Stimulated activated CD8-positive, alpha-beta memory T cell treated with anti-CD3 and anti-CD28 coated beads, Interleukin-4, amount 100 ng/mL, for 24 hours (primary cell): ENCODE measurements around the gene TKTL1.

Source experiments
- DNase-seq: peaks from one replicate; pipeline ENCODE4 v3.0.0-alpha.2; 2020; ENCODE audit warnings: low read depth

Gene TKTL1

GRCh38 chrX:154362085-154362742, 66.6 kb downstream of the TKTL1 start:
- no peak for DNase-seq

GRCh38 chrX:154363706-154364439, 68.3 kb downstream of the TKTL1 start:
- DNase-seq: no peak

DNA sequence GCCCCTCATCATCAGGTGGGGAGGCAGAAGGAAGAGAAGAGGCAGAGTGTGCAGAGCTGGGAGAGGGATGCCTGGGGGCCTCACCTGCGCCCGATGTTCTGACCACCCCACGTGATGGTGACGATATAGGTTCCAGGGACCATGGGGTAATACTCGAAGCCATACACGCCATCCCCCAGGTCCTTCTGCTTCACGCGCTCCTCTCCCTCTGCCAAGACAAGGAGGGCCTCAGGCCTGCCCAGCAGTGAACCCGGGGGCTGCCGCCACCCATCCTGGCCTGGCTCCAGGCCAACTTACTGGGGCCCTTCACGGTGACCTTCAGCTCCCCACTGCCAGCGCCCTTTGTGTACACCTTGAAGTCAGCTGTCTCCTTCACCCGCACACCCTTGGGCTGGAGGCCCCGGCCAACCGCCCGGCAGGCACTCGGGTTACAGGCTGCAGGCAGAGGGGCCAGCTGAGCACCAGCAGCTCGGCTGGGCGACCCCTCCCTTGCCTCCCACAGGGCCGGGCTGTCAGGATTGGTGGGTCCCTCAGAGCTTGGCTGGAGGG, 69.5 kb downstream of the TKTL1 start:
- DNase-seq: no peak

- DNase-seq: no peak
These were observed 70.5 kb downstream of the TKTL1 start for GRCh38 chrX:154365997-154366665.

- DNase-seq: no peak
These were observed 71.1 kb downstream of the TKTL1 start for GRCh38 chrX:154366666-154367055.

- DNase-seq: no peak
These were observed 72.1 kb downstream of the TKTL1 start for GRCh38 chrX:154367474-154368308.

- DNase-seq: peak; percentile 93
These were observed 73.2 kb downstream of the TKTL1 start for GRCh38 chrX:154368630-154369448.

DNA sequence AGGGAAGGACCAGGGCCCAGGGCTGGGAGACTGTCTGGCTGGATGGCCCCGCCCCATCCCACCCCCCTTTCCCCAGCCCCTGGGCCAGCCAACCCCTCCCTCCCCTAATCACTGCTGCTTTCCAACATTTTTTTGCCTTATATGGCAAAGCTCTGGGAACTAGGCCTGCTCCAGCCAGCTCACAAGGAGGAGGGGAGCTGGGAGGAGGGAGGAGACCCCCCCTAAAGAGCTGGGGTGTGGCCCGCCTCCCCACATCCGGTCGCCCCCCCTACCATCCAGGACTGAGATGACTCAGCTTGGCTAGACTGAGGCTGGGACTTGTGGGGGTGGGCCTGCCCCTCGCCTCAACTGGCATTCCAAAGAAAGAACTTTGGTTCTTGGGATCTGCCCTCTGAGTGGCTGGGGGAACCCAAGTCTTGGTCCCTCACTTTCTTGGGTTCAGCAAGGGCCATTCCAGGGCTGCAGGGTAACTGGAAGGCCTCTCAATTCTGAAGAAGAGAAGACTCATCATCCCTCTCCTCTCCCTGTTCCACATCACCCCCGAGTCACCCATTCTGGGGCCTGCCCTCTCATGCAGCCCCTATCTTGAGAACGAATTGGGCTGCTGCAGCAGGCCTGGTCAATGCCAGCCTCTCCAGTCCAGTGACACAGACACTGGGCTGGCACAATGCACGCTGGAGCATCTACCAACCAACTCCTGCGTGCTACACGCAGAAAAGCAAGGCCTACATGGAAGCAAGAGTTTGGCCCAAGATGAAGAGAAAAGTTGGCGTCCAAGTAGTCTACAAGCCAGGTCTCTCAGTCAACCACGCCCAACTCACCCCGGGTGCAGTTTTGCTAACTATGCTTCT, 74.1 kb downstream of the TKTL1 start:
- peak; percentile 67 for DNase-seq

DNA sequence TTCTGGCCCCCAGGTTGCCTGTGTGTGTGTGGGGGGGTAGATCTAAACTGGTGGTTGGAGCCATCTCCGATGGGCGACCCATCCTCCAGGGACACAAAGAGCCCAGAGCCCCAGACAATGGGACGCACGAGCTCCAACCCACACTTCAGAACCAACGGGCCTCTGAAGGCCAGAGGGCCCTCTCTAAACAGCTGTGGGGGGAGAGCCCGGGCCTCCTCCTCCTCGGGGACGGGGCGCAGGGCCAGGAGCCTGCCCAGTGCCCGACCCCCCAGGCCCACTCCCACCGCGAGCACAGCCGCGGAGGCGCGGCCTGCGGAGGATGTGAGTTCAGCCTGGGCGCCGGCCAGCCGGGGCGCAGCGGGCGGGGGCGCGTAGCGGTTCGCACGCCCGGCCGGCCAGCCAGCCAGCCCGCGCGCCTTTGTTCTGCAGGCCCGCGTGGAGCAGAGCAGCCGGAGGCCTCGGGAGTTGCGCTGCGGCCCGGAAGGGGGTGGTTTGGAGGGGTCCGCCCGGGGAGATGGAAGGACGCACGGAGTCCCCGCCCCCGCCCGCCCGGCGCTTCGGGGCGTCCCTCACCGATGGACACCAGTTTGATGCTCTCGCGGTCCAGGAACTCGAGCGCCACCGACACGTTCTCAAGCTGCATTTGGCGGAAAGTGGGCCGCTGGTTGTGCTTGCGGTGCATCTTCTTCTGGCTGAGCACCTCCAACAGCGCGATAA, 74.9 kb downstream of the TKTL1 start:
- no peak for DNase-seq

- peak; percentile 86 for DNase-seq
These were observed 75.6 kb downstream of the TKTL1 start for GRCh38 chrX:154371017-154371788.

DNA sequence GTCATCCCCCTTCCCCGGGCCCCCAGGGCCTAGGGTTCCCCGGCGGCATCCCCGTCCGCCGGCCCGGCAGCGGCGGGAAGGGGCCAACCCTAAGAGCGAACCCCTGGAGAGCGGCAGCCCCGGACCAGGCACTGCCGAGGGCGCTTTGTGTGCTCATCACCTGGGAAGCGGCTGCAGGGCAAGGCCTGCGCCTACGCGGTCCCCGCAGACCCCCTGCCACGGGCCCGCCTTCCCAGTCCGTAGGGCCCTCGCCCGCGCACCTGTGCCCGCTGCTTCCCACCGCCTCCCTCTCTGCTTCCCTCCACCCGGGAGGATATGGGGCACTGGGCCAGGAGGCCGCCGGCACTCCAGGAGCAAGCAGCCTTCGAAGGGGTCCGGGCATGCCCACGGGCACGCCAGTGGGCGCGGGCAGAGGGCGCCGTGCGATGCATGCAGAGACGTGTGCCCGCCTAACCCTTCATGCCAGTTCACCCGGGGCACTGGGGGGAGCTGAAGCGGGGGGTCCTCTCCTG, 76.2 kb downstream of the TKTL1 start:
- DNase-seq: no peak

- no peak for DNase-seq
These were observed 77.0 kb downstream of the TKTL1 start for GRCh38 chrX:154372612-154373022.

GRCh38 chrX:154373340-154374306, 78.0 kb downstream of the TKTL1 start:
- DNase-seq: no peak

DNA sequence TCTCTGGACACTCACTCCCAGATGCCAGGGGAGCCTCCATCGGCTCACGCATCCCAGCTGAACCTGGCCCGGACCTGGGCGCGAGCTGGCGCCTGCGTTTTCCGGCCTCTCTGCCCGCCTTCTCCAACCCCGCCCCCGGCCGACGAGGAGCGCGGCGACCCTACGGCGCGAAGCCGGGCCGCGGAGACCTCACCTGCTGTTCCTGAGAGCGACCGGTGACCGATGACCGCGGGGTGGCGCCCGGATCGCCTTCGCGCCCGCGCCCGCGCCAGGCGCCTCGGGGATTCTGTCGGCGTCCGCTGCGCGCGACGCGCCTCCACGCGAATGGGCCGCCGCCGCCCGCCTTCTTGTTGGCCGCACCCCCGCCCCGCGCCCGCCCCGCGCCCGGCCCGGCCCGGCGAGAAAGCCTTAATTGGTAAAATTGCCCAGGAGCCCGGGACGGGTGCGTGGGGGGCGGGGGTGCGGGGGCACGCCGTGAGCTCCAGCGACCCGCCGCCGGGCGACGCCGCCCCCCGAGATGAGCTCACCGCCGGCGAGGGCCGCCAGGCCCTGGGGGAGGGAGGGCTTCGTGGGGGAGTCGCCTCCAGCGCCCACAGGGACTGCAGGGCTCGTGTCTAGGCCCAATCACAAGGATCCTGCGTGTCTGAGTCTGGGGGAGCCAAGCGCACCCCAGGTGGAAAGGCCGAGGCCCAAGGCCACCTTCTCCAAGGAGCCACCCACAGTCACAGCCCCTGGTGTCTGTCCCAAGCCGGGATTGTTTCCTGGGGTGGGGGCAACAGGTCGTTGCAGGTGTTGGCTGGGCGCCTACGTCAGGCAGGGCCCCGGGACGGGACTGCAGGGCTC, 78.9 kb downstream of the TKTL1 start, which contains the start of gene FLNA:
Gene FLNA (minus strand): TSS at position 322 of the 843 bp plus-strand sequence. CDS start 3,389 bp downstream, outside the sequence.
- DNase-seq: no peak

GRCh38 chrX:154375156-154375504, 79.5 kb downstream of the TKTL1 start:
- DNase-seq: no peak

DNA sequence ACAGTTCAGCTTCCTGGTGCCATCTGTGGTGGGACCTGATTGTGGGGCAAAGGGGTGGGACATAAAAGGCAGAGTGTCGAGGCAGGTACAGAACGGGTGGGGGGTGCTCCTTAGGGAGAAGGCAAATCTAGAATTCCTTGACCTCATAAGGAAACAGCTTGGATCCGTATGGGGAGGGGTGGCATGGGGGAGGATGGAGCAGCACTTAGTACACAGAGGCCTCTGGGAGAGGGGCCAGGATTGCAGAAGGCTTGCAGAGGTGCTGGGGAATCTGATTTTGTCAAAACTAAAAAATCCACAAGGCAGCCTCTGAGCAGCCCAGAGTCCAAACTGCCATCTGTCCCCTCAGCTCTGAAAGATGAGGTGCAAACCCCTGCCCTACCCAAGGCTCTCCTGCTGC, 81.2 kb downstream of the TKTL1 start:
- no peak for DNase-seq
